Bronchial epithelial cell (primary cell): ENCODE results near the gene A2ML1. TPM values are rescaled to one million over a fixed set of nuclear protein-coding genes. Genes with fewer than 3 reads are reported as not detected.

Source experiments
- DNase-seq: peaks from one replicate; pipeline ENCODE4 v3.0.0-alpha.2; 2010; ENCODE audit warnings: low read depth
- FAIRE-seq: peaks from 2 replicates; lab custom pipeline; 2011; peaks lifted over from hg19 to GRCh38; lab: Jason Lieb, UNC
- H3K27me3 ChIP-seq: 2 replicates; pipeline ENCODE4 v1.5.1; 2011; ENCODE audit warnings: low read length; ENCODE audit not compliant: control insufficient read depth, insufficient read depth
- H3K36me3 ChIP-seq: 2 replicates; pipeline ENCODE4 v1.5.1; 2011; ENCODE audit warnings: low read length; ENCODE audit not compliant: control insufficient read depth, insufficient read depth
- H3K4me3 ChIP-seq: 2 replicates; pipeline ENCODE4 v1.5.1; 2011; ENCODE audit warnings: mild to moderate bottlenecking, low read depth, low read length, control low read depth
- total RNA-seq: library from RNA; depleted of rRNA; stranded (reverse); fragments of >200 nt; gene quantifications from 2 replicates; pipeline ENCODE4 v1.2.1, GENCODE V29; 2014
- TF ChIP-seq, protein P1 (sequence below): IDR thresholded peaks from 2 replicates; pipeline ENCODE4 v1.5.1; 2011; ENCODE audit warnings: mild to moderate bottlenecking, moderate library complexity, low read length, control low read depth, inconsistent platforms; ENCODE audit not compliant: insufficient read depth, severe bottlenecking

The A2ML1 gene
- total RNA-seq, 1 donor from 2014 or later = 61.9 TPM

GRCh38 chr12:8903646-8904045 is 81.2 kb downstream of the A2ML1 start:
- DNase-seq = no peak
- H3K27me3 ChIP-seq = peaks cover 1% of the 10 kb centered on the region
- H3K36me3 ChIP-seq = no peaks in the 10 kb centered on the region
- TF ChIP-seq, protein P1, sequence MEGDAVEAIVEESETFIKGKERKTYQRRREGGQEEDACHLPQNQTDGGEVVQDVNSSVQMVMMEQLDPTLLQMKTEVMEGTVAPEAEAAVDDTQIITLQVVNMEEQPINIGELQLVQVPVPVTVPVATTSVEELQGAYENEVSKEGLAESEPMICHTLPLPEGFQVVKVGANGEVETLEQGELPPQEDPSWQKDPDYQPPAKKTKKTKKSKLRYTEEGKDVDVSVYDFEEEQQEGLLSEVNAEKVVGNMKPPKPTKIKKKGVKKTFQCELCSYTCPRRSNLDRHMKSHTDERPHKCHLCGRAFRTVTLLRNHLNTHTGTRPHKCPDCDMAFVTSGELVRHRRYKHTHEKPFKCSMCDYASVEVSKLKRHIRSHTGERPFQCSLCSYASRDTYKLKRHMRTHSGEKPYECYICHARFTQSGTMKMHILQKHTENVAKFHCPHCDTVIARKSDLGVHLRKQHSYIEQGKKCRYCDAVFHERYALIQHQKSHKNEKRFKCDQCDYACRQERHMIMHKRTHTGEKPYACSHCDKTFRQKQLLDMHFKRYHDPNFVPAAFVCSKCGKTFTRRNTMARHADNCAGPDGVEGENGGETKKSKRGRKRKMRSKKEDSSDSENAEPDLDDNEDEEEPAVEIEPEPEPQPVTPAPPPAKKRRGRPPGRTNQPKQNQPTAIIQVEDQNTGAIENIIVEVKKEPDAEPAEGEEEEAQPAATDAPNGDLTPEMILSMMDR = no peak
- no peak overlapping the region for H3K4me3 ChIP-seq
- FAIRE-seq = no peak

DNA sequence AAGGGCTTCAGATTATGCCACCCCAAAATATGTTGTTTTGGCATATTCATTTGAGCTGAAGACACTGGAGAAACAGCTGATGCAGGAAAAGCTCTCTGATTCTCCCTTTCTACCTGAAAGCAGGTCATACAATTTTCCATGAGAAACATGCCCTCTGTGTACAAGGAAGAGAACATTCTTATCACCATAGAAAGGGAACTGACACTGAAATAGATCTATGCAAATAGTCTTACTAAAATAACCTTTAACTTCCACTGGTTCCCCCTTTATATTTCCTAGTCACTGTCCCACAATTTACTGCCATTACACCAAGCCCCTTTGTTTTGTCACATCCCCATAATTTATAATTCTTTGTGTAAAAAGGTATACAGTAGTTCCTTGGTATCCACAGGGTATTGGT is 82.2 kb downstream of the A2ML1 start:
- H3K4me3 ChIP-seq = no peak overlapping the region
- FAIRE-seq (no peak), DNase-seq (no peak)
- H3K36me3 ChIP-seq = no peaks in the 10 kb centered on the region
- TF ChIP-seq, protein P1 = no peak
- peaks cover 1% of the 10 kb centered on the region for H3K27me3 ChIP-seq

GRCh38 chr12:8905546-8905945 is 83.1 kb downstream of the A2ML1 start:
- FAIRE-seq (no peak), DNase-seq (no peak)
- TF ChIP-seq, protein P1 = no peak
- no peak overlapping the region for H3K4me3 ChIP-seq
- H3K27me3 ChIP-seq = peaks cover 1% of the 10 kb centered on the region
- H3K36me3 ChIP-seq = no peaks in the 10 kb centered on the region

DNA sequence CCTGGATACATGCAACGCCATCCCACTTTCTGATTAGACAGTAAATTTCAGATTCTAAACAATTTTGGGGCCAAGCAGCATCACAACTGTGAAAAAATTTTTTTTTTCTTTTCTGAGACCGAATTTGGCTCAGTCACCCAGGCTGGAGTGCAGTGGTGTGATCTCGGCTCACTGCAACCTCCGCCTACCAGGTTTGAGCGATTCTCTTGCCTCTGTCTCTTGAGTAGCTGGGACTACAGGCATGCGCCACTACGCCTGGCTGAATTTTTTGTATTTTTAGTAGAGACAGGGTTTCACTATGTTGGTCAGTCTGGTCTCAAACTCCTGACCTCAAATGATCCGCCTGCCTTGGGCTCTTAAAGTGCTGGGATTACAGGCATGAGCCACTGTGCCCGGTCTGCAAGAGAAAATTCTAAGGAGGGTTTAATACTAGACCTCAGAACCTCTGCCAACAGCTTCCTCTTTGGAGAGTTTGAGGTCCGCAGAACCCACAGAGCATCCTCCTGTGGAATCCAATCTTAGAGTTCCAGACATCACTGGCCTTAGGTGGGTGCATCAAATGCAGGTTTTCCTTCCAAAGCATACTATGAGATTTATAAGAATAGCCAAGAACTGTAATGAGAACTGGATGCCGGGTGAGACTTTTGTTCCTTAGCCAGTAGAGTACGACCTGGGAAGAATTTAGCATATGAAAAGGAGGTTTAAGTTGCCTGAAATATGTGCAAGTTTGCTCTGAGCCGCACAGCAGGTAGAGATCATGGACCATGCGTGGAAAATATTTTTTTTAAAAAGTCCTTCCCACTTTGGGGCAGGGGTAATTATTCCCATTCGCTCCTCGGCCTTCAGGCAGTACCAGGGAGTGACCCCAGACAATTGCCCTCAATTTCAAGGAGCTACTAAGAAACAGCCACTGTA is 84.1 kb downstream of the A2ML1 start:
- TF ChIP-seq, protein P1 = no peak
- DNase-seq = no peak
- Histone ChIP-seq H3K4me3 (no peak overlapping the region), H3K36me3 (no peaks in the 10 kb centered on the region), H3K27me3 (peaks cover 1% of the 10 kb centered on the region)
- no peak for FAIRE-seq

GRCh38 chr12:8907513-8907912 is 85.1 kb downstream of the A2ML1 start:
- FAIRE-seq (no peak), DNase-seq (no peak)
- H3K4me3 ChIP-seq = no peak overlapping the region
- peaks cover 1% of the 10 kb centered on the region for H3K27me3 ChIP-seq
- TF ChIP-seq, protein P1 = no peak
- no peaks in the 10 kb centered on the region for H3K36me3 ChIP-seq
